NCI-H1105 treated with DMSO at 0.1 percent for 48 hours (cell line): ENCODE results near the gene CTSL.

Experiments
- DNase-seq: peaks from one replicate; lab custom pipeline; 2025; lab: John Stamatoyannopoulos, UW

CTSL gene

DNA sequence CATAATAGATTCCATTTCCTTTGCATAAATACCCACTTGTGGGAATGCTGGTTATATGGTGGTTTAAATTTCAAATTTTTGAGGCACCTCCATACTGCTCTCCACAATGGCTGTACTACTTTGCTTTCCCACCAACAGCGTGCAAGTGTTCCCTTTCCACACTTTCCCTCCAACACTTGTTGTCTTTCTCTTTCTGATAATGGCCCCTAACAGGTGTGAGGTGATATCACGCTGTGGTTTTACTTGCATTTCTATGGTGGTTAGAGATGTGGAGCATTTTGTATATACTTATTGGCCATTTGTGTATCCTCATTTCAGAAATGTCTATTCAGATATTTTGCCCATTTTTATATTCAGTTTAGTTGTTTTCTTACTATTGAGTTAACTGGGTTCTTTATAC lies 34.6 kb downstream of the CTSL start:
- no peak for DNase-seq

DNA sequence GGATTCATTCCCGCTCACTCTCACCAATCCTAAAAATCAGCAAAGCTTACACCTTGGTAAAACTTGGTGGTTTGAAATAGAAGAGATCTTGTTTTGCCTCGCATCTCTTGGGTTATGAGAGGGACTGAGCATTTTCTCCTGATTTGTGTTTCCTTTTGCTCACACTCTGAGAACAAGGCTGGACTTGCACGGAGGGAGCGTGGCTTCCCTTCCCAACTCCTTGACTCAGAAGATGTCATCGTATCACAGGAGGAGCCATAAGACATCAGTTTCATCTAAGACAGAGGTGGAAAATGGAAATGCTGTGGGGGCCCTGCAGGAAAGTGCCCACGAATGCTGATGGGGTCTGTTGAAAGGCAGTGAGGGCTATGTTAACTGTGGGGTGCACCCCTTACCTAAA lies 37.4 kb downstream of the CTSL start:
- DNase-seq: no peak

DNA sequence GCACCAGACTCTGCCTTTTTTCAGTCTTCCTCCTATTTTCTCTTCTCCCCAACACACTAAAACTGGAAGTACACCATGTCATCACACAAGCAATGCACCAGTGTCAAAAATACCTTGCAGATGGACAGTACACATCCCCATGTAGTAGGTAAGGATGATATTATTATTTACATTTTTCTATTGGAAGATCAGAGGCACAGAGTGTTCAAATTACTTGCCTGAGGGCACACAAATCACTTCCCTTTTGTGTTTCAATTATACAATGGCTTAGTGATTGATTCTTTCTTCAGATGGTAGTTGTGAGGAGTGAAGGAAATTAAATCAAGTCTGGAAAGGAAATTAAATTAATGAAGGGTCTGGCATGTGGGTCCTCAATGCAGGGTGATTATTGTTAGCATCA lies 39.6 kb downstream of the CTSL start:
- no peak for DNase-seq

DNA sequence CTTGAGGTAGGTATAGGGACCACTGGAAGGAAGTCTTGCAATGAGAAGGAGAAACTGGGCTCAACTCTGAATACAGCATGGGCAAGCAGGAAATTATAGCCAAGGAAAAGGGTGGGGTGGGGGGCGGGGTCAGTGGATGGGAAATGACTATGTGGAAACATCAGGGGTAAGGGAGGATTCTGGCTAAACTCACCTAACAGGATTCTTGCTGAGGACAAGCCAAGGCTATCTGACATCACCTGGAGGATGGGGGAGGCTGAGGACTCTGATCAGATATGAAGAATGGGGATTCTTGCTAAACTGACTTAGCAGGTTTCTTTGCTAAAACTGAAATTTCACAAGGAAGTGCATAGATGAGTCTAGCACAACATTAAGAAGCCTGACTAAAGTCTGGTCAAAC lies 40.8 kb downstream of the CTSL start:
- no peak for DNase-seq

DNA sequence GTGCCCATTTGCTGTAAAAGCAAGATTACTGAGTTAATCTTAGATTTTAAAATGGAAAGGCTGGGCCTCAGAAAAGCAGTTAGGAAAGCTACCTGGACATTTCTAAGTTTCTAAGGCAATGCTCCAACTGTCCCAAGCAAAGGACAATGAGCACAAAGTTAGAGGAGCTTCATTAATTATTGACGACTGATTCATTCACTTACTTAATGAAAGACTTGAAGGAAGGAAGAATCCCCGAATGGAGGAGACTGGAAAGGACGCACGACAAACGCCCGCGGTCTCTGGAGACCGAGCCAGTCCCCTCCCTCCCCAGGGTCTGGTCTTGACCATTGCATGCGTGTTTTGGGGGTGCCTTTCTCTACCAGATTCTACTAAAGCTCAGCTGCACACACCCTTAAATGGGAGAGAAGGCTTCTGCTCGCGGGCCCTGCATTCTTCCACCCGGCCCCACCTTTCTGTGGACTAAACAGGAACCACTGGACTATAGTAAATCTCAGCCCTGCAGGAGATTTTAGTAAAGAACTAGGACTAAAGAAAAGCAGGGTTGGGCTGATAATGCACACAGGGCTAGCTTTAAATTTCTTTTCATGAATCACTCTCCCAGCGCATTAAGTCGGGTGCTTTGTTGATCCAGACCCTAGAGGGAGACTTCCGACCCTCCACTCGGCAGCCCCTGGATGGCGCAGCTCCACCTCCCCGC lies 44.8 kb downstream of the CTSL start:
- DNase-seq: no peak

DNA sequence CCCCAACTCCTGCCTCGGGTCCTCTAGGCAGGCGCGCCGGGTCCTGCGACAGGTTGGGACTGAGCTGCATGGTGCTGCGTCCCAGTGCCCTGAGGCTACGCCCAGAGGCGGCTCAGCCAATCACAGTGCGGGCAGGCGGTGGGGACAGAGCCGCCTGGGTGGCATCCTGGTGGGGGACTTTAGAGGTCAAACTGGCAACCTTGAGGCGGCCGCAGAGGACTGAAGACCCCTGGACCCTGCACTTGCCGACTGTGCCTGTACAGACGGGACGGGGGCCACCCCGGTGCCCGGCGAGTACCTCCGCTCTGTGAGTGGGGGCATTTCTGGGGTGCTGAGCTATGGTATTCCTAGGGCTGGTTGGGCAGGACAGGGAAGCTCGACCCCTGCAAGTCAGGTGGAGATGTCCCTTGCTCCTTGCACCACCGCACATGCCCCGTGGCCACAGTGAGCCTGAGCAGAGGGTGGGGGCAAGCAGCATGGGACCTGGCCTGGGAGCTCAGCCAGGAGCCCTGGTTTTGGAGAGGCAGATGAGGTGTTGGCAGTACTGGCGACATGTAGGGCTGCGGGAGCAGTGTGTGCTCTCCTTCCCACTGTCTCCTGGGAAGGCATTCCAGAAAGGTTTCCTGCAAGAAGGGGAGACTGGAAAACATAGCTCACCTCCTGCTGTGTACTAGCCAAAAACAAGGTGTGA lies 45.5 kb downstream of the CTSL start:
- no peak for DNase-seq

DNA sequence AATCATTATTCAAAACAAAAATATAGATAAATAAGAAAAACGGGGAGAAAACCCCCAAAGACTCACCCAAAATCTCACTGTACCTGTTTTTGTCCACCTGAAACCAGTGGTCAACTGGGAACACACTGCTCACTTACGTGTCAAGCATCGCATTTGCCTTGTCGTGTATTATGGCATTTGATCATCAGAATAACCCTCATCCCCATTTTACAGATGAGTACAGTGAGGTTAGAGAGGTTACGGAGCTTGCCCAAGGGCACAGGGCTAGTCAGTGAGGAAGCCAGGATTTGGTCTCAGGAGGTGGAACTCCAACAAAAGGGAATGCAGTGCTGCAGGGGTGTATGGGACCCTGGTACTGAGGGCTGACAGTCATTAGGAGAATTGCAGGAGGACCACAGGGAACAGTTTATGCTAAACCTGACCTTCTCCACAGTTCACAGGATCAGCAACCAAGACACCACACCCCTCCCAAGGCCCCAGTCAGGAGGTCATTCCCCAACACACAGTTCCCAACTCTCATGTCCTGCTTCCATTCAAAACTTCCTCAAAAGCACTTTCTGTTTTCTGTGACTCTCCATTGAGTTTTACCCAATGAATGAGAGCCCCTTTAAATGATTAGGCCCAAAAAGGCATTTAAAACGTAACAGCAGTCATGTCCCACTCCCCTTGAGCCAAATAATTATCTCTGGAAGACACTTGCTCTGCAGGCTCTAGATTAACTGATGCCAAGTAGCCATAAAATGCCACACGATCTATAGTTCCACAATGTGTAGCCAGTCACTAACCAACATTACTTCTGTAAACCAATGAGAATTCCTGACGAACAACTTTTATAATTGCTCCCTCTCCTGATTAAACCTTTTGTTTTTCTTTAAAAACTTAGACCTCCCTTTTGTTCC lies 50.8 kb downstream of the CTSL start:
- DNase-seq: no peak

DNA sequence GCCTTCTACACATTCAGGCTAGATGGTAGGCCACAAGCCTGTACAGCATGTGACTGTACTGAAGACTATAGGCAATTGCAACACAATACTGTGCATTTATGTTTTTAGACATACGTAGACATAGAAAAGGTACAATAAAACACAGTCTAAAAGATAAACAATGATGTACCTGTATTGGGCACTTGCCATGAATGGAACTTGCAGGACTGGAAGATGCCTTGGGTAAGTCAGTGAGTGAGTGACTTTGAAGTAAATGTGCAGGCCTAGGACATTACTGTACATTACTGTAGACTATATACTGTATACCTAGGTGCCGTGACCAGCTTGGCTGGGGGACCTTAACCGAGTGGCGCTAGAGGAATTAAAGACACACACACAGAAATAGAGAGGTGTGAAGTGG lies 53.1 kb downstream of the CTSL start:
- no peak for DNase-seq
